ENCODE data around the gene USP17L28.
"Not testable (repeated sequence)": the region's sequence is repeated elsewhere in the genome, so short reads cannot be mapped to it uniquely, and the experiment has no call there.

- TF ChIP-seq CTCF (IDR thresholded peaks at IDR 0.05; ENCODE audit: extremely low read depth in 1 of 2, insufficient read depth in 1 of 2, low read depth in 1 of 2, low read length in 2 of 2); POLR2A (IDR thresholded peaks at IDR 0.05; ENCODE audit: low read depth, low read length): not testable (repeated sequence)
These were observed 14.1 kb downstream of the USP17L28 start, which contains the start of gene USP17L30 for GRCh38 chr4:9362829-9363228.
